T-cell (primary cell): Measurements from ENCODE around the gene MYH15. TPM values are rescaled to one million over a fixed set of nuclear protein-coding genes. Genes with fewer than 3 reads are reported as not detected.
A peak's percentile ranks its signal among the peaks of the same experiment; 100 is the strongest.

Experiments
- ATAC-seq, 4 experiments: fragments of 200-7000 bp in 3 of 4; fragments of 150-1000 bp in 1 of 4; cut with Tn5 transposase; replicated peaks in 1 of 4; 1 replicate in 3 of 4; 2 replicates in 1 of 4; pipeline ENCODE4 v1.10.0; 2021; ENCODE audit warnings: moderate library complexity in 3 of 4, mild to moderate bottlenecking in 2 of 4, moderate number of reproducible peaks in 1 of 4
- CTCF ChIA-PET, 2 donors: fragments of 300-600 bp; sonication (Branson Sonifier 250); formaldehyde crosslinking; loops; one replicate each; lab custom pipeline; 2022; ENCODE audit warnings: antibody characterized with exemption in 2 of 2; lab: Charles Lee
- POLR2A ChIA-PET, 2 donors: fragments of 300-600 bp; sonication (Branson Sonifier 250); formaldehyde crosslinking; loops; one replicate each; lab custom pipeline; 2022; ENCODE audit warnings: antibody characterized with exemption in 2 of 2; lab: Charles Lee
- DNase-seq, 35 experiments: peaks; one replicate each; pipeline versions ENCODE4 v3.0.0 to v3.0.0-alpha.2; 2013 to 2023
- H3K27ac ChIP-seq: one replicate; pipeline ENCODE4 v1.5.1; 2013; ENCODE audit warnings: low read length
- H3K27me3 ChIP-seq, 2 experiments: replicated peaks in 1 of 2; 1 replicate in 1 of 2; 2 replicates in 1 of 2; pipeline versions ENCODE4 v1.6.1 to v1.7.0; 2013; ENCODE audit warnings: low read length in 1 of 2, mixed read lengths in 1 of 2; ENCODE audit not compliant: control insufficient read depth in 2 of 2, insufficient read depth in 2 of 2; ENCODE audit errors: extremely low read depth in 1 of 2
- H3K36me3 ChIP-seq, 2 donors: 1 replicate in 1 of 2; 2 replicates in 1 of 2; pipeline versions ENCODE4 v1.6.1 to v1.7.0; 2013; ENCODE audit warnings: low read length in 1 of 2; ENCODE audit not compliant: control insufficient read depth in 2 of 2, insufficient read depth in 1 of 2; ENCODE audit errors: extremely low read depth in 1 of 2
- H3K4me1 ChIP-seq, 2 experiments: 1 replicate in 1 of 2; 2 replicates in 1 of 2; pipeline versions ENCODE4 v1.6.1 to v1.7.0; 2013; ENCODE audit warnings: low read length in 2 of 2, mixed read lengths in 1 of 2; ENCODE audit not compliant: insufficient read depth in 2 of 2, control insufficient read depth in 1 of 2; ENCODE audit errors: extremely low read depth in 1 of 2
- H3K4me3 ChIP-seq, 2 donors: 1 replicate in 1 of 2; 2 replicates in 1 of 2; pipeline versions ENCODE4 v1.5.1 to v1.7.0; 2013; ENCODE audit warnings: mild to moderate bottlenecking in 2 of 2, low read length in 1 of 2, moderate library complexity in 1 of 2; ENCODE audit not compliant: control insufficient read depth in 1 of 2; ENCODE audit errors: extremely low read depth in 1 of 2
- H3K9me3 ChIP-seq: 2 replicates; pipeline ENCODE4 v1.7.0; 2013
- H3K27ac Mint-ChIP-seq, 2 donors: one replicate each; pipeline ENCODE4 v1.8.0; 2020 to 2021; ENCODE audit warnings: mild to moderate bottlenecking in 2 of 2, mixed read lengths in 2 of 2
- H3K27me3 Mint-ChIP-seq, 2 donors: one replicate each; pipeline ENCODE4 v1.8.0; 2021 to 2022; ENCODE audit warnings: mixed read lengths in 2 of 2
- H3K36me3 Mint-ChIP-seq: one replicate; pipeline ENCODE4 v1.8.0; 2021; ENCODE audit warnings: mixed read lengths
- H3K4me1 Mint-ChIP-seq, 3 donors: one replicate each; pipeline ENCODE4 v1.8.0; 2020 to 2022; ENCODE audit warnings: mixed read lengths in 3 of 3, mild to moderate bottlenecking in 1 of 3
- H3K4me3 Mint-ChIP-seq, 3 donors: one replicate each; pipeline ENCODE4 v1.8.0; 2020 to 2022; ENCODE audit warnings: mild to moderate bottlenecking in 3 of 3, mixed read lengths in 3 of 3, moderate library complexity in 3 of 3
- H3K9me3 Mint-ChIP-seq, 3 donors: one replicate each; pipeline ENCODE4 v1.8.0; 2020 to 2022; ENCODE audit warnings: mixed read lengths in 3 of 3
- WGBS: methylation state at CpG from one replicate; pipeline ENCODE4 v1.1.5; 2013; ENCODE audit warnings: missing lambda C conversion rate; ENCODE audit not compliant: insufficient coverage; 5-methylcytosine and 5-hydroxymethylcytosine counted together
- total RNA-seq, 35 experiments: library from RNA in 6 of 35; stranded (reverse) in 6 of 35; fragments of 120-200 nt in 1 of 35; gene quantifications; one replicate each; pipeline versions ENCODE4 v1.2.1 to v1.2.4 and lab custom pipeline; 2013 to 2026

Gene MYH15
- total RNA-seq, 5 donors from 2014 or later (not counting 1 experiment from before 2014, with no cell fraction given), result 0.07 to 0.18 (median 0.11) TPM; not detected in 1

DNA sequence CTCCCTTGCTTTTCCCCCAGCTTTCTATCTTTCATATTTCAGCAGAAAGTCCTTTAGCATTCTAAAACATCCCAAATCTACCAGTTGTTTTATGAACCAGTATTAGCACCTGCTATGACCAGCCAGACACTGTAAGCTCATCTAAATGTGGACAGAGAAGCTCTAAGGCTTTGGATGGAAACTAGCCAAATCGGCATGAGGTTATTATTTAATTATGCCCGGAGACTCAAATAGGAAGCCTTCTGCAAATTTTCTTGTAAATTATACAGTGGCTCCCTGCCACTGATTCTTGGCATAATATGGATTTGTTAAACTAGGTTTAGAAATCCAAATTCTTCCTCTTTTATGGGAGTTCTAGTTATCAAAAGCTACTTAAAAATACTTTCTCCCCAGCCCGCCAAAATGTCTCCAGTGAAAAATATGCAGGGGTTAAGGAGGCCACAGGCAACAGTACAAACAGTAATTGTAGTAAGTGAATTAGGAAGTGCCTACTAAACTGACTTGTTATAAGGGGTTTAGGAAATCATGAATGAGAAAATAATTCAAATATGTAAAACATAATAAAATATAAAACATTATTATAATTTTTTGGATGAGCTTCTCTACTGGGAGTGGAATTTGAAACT lies 15.4 kb downstream of the MYH15 start:
- ATAC-seq (no peak), DNase-seq (no peak)
- Mint-ChIP-seq H3K4me1 (peaks cover 0 to under 1% (median 0%) of the 10 kb centered on the region in 3 donors), H3K36me3 (no peaks in the 10 kb centered on the region), H3K9me3 (no peaks in the 10 kb centered on the region), H3K4me3 (no peak overlapping the region), H3K27me3 (no peaks in the 10 kb centered on the region), H3K27ac (no peak overlapping the region)
- CTCF ChIA-PET, result interaction anchor here (0.6 to 1.7 kb wide), 6 partner anchors 11 to 301 kb away, joined by 3 to 7 read pairs (median 4); no protein-coding TSS in a partner anchor
- WGBS, result no CpG with 5 or more reads among the region's 3 CpGs
- Histone ChIP-seq H3K36me3 (no peaks in the 10 kb centered on the region), H3K4me3 (no peak overlapping the region), H3K27me3 (no peaks in the 10 kb centered on the region), H3K9me3 (no peaks in the 10 kb centered on the region), H3K27ac (no peak overlapping the region), H3K4me1 (no peaks in the 10 kb centered on the region)
- POLR2A ChIA-PET, result interaction anchor here in 1 of 2 donors (0.6 kb wide), 1 partner anchor 1247 kb away, joined by 3 read pairs; no protein-coding TSS in a partner anchor

DNA sequence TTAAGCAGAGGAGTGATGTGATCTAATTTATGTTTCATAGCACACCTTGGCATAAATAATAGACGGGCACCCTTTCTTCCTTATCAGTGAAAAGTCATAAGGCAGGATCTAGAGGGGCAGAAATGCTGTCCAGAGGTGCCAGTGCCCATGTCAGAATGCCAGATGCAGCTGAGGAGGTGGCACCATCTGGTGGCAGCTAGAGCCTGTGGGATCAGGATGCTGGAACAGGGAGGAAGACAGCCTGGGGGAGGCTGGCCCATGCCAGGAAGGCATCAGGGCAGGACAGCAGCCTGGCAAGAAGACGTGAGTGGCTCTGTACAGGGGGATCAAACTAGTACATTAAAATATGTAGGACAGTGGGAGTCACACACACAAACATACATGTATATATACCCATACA lies 16.5 kb downstream of the MYH15 start:
- H3K9me3 Mint-ChIP-seq, result no peaks in the 10 kb centered on the region
- Histone ChIP-seq H3K27me3 (no peaks in the 10 kb centered on the region), H3K9me3 (no peaks in the 10 kb centered on the region), H3K36me3 (no peaks in the 10 kb centered on the region), H3K4me1 (no peaks in the 10 kb centered on the region), H3K27ac (no peak overlapping the region), H3K4me3 (no peak overlapping the region)
- ChIA-PET CTCF (interaction anchor here in 1 of 2 donors (0.7 kb wide), 2 partner anchors 205 to 324 kb away, joined by 3 read pairs; no protein-coding TSS in a partner anchor), POLR2A (no interaction called here)
- no peak overlapping the region for H3K4me3 Mint-ChIP-seq
- no peaks in the 10 kb centered on the region for H3K36me3 Mint-ChIP-seq
- H3K27ac Mint-ChIP-seq, result no peak overlapping the region
- H3K27me3 Mint-ChIP-seq, result no peaks in the 10 kb centered on the region
- no peak for ATAC-seq
- peaks cover 2 to 5% (median 3%) of the 10 kb centered on the region in 3 donors for H3K4me1 Mint-ChIP-seq
- no peak for DNase-seq
- no CpG with 5 or more reads among the region's 2 CpGs for WGBS

DNA sequence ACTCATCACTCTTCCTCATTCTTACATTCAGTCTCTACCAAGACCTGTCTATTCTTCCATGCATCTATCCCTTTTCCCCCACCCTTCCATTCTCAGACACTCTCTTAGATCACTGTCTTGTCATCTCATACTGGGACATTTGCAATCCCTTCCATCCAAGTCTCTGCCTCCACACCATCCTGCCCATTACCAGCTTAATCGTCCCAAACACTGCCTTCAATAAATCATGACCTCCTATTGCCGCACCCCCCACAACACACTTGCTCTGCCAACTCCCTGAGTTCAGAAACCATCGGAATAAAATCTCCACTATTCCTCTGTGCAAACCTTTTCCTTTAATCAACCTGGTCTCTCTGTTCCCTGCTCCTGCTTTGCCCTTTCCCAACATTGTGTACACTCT lies 18.9 kb downstream of the MYH15 start:
- ATAC-seq (no peak), DNase-seq (no peak)
- Histone ChIP-seq H3K36me3 (no peaks in the 10 kb centered on the region), H3K9me3 (no peaks in the 10 kb centered on the region), H3K27ac (no peak overlapping the region), H3K4me3 (no peak overlapping the region), H3K4me1 (no peaks in the 10 kb centered on the region), H3K27me3 (no peaks in the 10 kb centered on the region)
- Mint-ChIP-seq H3K27ac (no peak overlapping the region), H3K27me3 (no peaks in the 10 kb centered on the region), H3K9me3 (no peaks in the 10 kb centered on the region), H3K4me3 (no peak overlapping the region), H3K4me1 (peaks cover 2 to 5% (median 3%) of the 10 kb centered on the region in 3 donors), H3K36me3 (no peaks in the 10 kb centered on the region)
- 90% methylated on average over 3 of the region's 3 CpGs for WGBS
- POLR2A ChIA-PET, result no interaction called here
- CTCF ChIA-PET, result interaction anchor here (0.6 to 2.2 kb wide), 8 partner anchors 14 to 424 kb away, joined by 3 to 11 read pairs (median 4); no protein-coding TSS in a partner anchor

DNA sequence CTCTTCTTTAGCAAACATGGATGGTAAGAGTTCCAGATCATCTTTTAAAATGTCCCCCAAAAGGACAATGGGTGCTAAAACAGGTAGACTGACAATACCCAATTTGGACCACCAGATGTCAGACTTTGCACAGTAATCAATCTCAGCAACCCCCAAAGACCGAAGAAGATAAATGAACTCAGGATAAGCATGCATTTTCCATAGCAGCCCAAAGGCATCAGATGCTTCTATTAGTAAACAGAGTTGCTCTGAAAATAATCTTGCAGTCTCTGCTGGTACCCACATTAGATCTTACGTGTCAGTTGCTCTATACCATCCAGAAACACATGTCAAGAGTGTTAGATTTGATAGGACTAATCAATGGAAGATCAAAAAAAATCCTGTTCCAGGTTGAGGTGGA lies 20.6 kb downstream of the MYH15 start:
- Histone ChIP-seq H3K4me1 (no peaks in the 10 kb centered on the region), H3K27ac (no peak overlapping the region), H3K4me3 (no peak overlapping the region), H3K36me3 (no peaks in the 10 kb centered on the region), H3K27me3 (no peaks in the 10 kb centered on the region), H3K9me3 (no peaks in the 10 kb centered on the region)
- no peaks in the 10 kb centered on the region for H3K9me3 Mint-ChIP-seq
- DNase-seq (peak in 28 of 35 experiments; percentile 3 to 83 (median 25)), ATAC-seq (peak; percentile 54 to 80 (median 77))
- no peak overlapping the region for H3K27ac Mint-ChIP-seq
- ChIA-PET POLR2A (no interaction called here), CTCF (interaction anchor here (0.5 to 2.3 kb wide), 24 partner anchors 9 to 598 kb away, joined by 3 to 21 read pairs (median 4); partner anchors contain the start of genes CIP2A (in 1 of the 2) and DZIP3 (in 1 of the 2))
- H3K36me3 Mint-ChIP-seq, result no peaks in the 10 kb centered on the region
- H3K4me1 Mint-ChIP-seq, result peaks cover 2 to 5% (median 3%) of the 10 kb centered on the region in 3 donors
- no peak overlapping the region for H3K4me3 Mint-ChIP-seq
- no peaks in the 10 kb centered on the region for H3K27me3 Mint-ChIP-seq
- no CpG with 5 or more reads among the region's 2 CpGs for WGBS

DNA sequence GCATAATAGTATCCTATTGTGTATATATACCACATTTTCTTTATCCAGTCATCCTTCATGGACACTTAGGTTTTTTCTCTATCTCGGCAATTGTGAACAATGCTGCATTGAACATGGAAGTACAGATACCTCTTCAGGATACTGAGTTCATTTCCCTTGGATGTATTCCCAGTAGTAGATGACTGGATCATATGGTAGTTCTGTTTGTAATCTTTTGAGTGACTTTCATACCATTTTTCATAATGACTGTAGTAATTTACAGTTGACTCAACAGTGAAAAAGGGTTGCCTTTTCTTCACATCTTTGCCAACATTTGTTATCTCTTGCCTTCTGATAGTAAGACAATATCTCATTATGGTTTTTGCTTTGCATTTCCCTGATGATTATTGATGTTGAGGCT lies 21.8 kb downstream of the MYH15 start:
- H3K9me3 ChIP-seq, result no peaks in the 10 kb centered on the region
- no peak overlapping the region for H3K4me3 ChIP-seq
- no peaks in the 10 kb centered on the region for H3K36me3 ChIP-seq
- H3K27me3 ChIP-seq, result no peaks in the 10 kb centered on the region
- H3K9me3 Mint-ChIP-seq, result no peaks in the 10 kb centered on the region
- peaks cover 2 to 5% (median 3%) of the 10 kb centered on the region in 3 donors for H3K4me1 Mint-ChIP-seq
- ChIA-PET POLR2A (interaction anchor here in 1 of 2 donors (0.6 kb wide), 1 partner anchor 851 kb away, joined by 4 read pairs; no protein-coding TSS in a partner anchor), CTCF (interaction anchor here (0.7 to 3.0 kb wide), 14 partner anchors 10 to 442 kb away, joined by 3 to 21 read pairs (median 8); no protein-coding TSS in a partner anchor)
- DNase-seq (no peak), ATAC-seq (no peak)
- H3K27ac Mint-ChIP-seq, result no peak overlapping the region
- H3K27ac ChIP-seq, result no peak overlapping the region
- no peaks in the 10 kb centered on the region for H3K4me1 ChIP-seq
- no peak overlapping the region for H3K4me3 Mint-ChIP-seq
- H3K27me3 Mint-ChIP-seq, result no peaks in the 10 kb centered on the region
- no CpG with 5 or more reads among the region's 1 CpG for WGBS
- no peaks in the 10 kb centered on the region for H3K36me3 Mint-ChIP-seq

DNA sequence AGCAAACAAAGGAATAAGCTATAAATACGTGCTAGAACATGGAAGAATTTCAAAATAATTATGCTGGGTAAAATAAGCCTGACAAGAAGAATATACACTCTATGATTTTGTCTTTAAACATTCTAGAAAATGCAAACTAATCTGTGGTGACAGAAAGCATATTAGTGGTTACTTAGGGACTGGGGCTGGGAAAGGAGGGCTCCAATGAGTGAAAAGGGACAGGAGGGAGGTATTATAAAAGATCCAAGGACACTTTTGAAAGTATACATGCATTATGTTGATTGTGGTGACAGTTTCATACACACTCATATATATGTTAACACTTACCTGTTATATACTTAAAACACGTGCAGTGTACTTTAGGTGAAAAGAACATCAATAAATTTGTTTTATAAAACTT lies 23.0 kb downstream of the MYH15 start:
- Histone ChIP-seq H3K36me3 (no peaks in the 10 kb centered on the region), H3K27me3 (no peaks in the 10 kb centered on the region), H3K27ac (no peak overlapping the region), H3K4me1 (no peaks in the 10 kb centered on the region), H3K4me3 (no peak overlapping the region), H3K9me3 (no peaks in the 10 kb centered on the region)
- no CpG with 5 or more reads among the region's 2 CpGs for WGBS
- ChIA-PET CTCF (interaction anchor here (0.8 to 3.0 kb wide), 12 partner anchors 9 to 827 kb away, joined by 3 to 18 read pairs (median 6); no protein-coding TSS in a partner anchor), POLR2A (no interaction called here)
- Mint-ChIP-seq H3K4me1 (peaks cover 2 to 5% (median 3%) of the 10 kb centered on the region in 3 donors), H3K36me3 (no peaks in the 10 kb centered on the region), H3K9me3 (no peaks in the 10 kb centered on the region), H3K27ac (no peak overlapping the region), H3K27me3 (no peaks in the 10 kb centered on the region), H3K4me3 (no peak overlapping the region)
- DNase-seq, result no peak
- ATAC-seq, result no peak
